ENCODE measurements around the gene C17orf67.

DNA sequence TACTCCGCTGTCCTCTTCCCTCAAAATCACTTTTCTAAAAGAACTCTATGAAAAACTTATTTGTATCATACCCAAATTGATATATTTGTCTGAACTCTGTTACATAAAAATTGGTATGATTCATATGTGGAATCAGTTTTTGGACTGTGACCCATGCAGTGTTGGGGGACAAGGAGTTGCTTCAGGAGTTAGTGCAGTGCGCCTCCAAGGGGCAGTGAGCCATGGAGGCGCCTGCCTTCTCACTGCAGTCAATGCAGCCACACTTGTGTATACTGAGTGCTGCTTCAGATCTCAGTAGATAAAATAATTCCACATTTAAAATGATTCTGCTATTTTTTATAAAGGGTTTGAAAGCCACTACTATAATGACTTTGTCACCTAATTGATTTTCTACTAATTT lies 32.8 kb upstream of the C17orf67 start:
- TF ChIP-seq EZH2phosphoT487 (IDR thresholded peaks at IDR 0.05; ENCODE audit: insufficient read depth, low read depth) (no peak), EZH2 (IDR thresholded peaks at IDR 0.05; ENCODE audit: insufficient read depth, poor library complexity, severe bottlenecking) (no peak)
